ENCODE data around the gene TGFBR3.
A peak's percentile ranks its signal among the peaks of the same experiment; 100 is the strongest.

The TGFBR3 gene

GRCh38 chr1:91682882-91683597 is 202.9 kb downstream of the TGFBR3 start:
- Histone ChIP-seq H3K9me3 (ENCODE audit: insufficient read depth, low read depth, low read length) (no peaks in the 10 kb centered on the region), H2BK12ac (ENCODE audit: low read length) (no peak overlapping the region), H3K9ac (ENCODE audit: low read length) (no peak overlapping the region), H2AK5ac (ENCODE audit: low read length) (no peak overlapping the region), H4K91ac (ENCODE audit: low read depth, low read length) (no peak overlapping the region), H3K27me3 (ENCODE audit: insufficient read depth, low read length) (no peaks in the 10 kb centered on the region), H4K12ac (ENCODE audit: low read depth, low read length) (no peak overlapping the region), H3K79me1 (ENCODE audit: low read length) (no peaks in the 10 kb centered on the region), H3K4me3 (ENCODE audit: low read depth, low read length) (no peak overlapping the region), H3K27ac (ENCODE audit: low read depth, low read length) (no peak overlapping the region), H3K4ac (ENCODE audit: low read depth, low read length) (no peak overlapping the region), H3K18ac (ENCODE audit: low read length) (no peak overlapping the region), H2BK5ac (ENCODE audit: low read depth, low read length, poor library complexity) (no peak overlapping the region), H2AFZ (ENCODE audit: insufficient read depth, low read length, poor library complexity) (no peak overlapping the region), H3K4me2 (ENCODE audit: low read length) (no peak overlapping the region), H3K4me1 (ENCODE audit: control insufficient read depth in 1 of 2, insufficient read depth in 2 of 2, low read length in 2 of 2) (no peaks in the 10 kb centered on the region), H2BK120ac (ENCODE audit: insufficient read depth, low read length, poor library complexity) (no peak overlapping the region), H3K36me3 (ENCODE audit: control insufficient read depth in 1 of 2, insufficient read depth in 2 of 2, low read length in 2 of 2) (no peaks in the 10 kb centered on the region), H3K23ac (ENCODE audit: low read length) (no peak overlapping the region), H3K79me2 (ENCODE audit: control insufficient read depth, insufficient read depth, low read length, poor library complexity) (no peaks in the 10 kb centered on the region), H3K14ac (ENCODE audit: low read length) (no peak overlapping the region), H4K8ac (ENCODE audit: low read depth, low read length) (no peak overlapping the region)
- no peak for DNase-seq
- WGBS (ENCODE audit: extremely low coverage, insufficient coverage, insufficient read length) = no CpG with 5 or more reads among the region's 3 CpGs

- Histone ChIP-seq H3K4me1 (ENCODE audit: control insufficient read depth in 1 of 2, insufficient read depth in 2 of 2, low read length in 2 of 2) (no peaks in the 10 kb centered on the region), H3K4me3 (ENCODE audit: low read depth, low read length) (no peak overlapping the region), H3K79me1 (ENCODE audit: low read length) (no peaks in the 10 kb centered on the region), H2AK5ac (ENCODE audit: low read length) (no peak overlapping the region), H2BK5ac (ENCODE audit: low read depth, low read length, poor library complexity) (no peak overlapping the region), H3K14ac (ENCODE audit: low read length) (no peak overlapping the region), H3K27ac (ENCODE audit: low read depth, low read length) (no peak overlapping the region), H2AFZ (ENCODE audit: insufficient read depth, low read length, poor library complexity) (no peak overlapping the region), H3K9ac (ENCODE audit: low read length) (no peak overlapping the region), H3K4ac (ENCODE audit: low read depth, low read length) (no peak overlapping the region), H2BK120ac (ENCODE audit: insufficient read depth, low read length, poor library complexity) (no peak overlapping the region), H3K27me3 (ENCODE audit: insufficient read depth, low read length) (no peaks in the 10 kb centered on the region), H3K23ac (ENCODE audit: low read length) (no peak overlapping the region), H2BK12ac (ENCODE audit: low read length) (no peak overlapping the region), H3K79me2 (ENCODE audit: control insufficient read depth, insufficient read depth, low read length, poor library complexity) (no peaks in the 10 kb centered on the region), H3K4me2 (ENCODE audit: low read length) (no peak overlapping the region), H4K91ac (ENCODE audit: low read depth, low read length) (no peak overlapping the region), H3K36me3 (ENCODE audit: control insufficient read depth in 1 of 2, insufficient read depth in 2 of 2, low read length in 2 of 2) (no peaks in the 10 kb centered on the region), H3K9me3 (ENCODE audit: insufficient read depth, low read depth, low read length) (no peaks in the 10 kb centered on the region), H3K18ac (ENCODE audit: low read length) (no peak overlapping the region), H4K12ac (ENCODE audit: low read depth, low read length) (no peak overlapping the region), H4K8ac (ENCODE audit: low read depth, low read length) (no peak overlapping the region)
- no CpG with 5 or more reads among the region's 4 CpGs for WGBS (ENCODE audit: extremely low coverage, insufficient coverage, insufficient read length)
- DNase-seq = no peak
These were observed 205.3 kb downstream of the TGFBR3 start for GRCh38 chr1:91680556-91681155.

DNA sequence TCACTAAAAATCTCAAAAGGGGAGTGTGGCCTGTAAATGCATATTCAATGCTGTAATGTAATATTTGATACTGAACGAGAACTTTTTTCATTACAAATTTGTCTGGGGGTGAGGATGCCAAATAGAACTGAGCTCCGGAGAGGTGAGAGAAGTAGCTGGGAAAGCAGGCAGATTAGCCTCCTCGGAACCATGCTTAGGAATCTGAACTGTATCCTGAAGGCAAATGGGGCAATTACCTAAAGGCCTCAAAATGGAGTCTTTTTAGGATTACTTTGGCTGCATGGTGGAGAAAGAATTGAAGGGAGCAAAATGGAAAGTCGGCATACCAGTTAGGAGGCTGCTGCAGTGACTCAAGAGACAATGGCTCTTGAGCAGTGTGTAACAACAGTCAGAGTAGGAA is 206.5 kb downstream of the TGFBR3 start:
- H3K4me2 ChIP-seq (ENCODE audit: low read length) = no peak overlapping the region
- H2AFZ ChIP-seq (ENCODE audit: insufficient read depth, low read length, poor library complexity) = no peak overlapping the region
- no peak overlapping the region for H3K14ac ChIP-seq (ENCODE audit: low read length)
- no peaks in the 10 kb centered on the region for H3K79me1 ChIP-seq (ENCODE audit: low read length)
- no peak overlapping the region for H3K27ac ChIP-seq (ENCODE audit: low read depth, low read length)
- no CpG with 5 or more reads among the region's 4 CpGs for WGBS (ENCODE audit: extremely low coverage, insufficient coverage, insufficient read length)
- no peaks in the 10 kb centered on the region for H3K27me3 ChIP-seq (ENCODE audit: insufficient read depth, low read length)
- H4K8ac ChIP-seq (ENCODE audit: low read depth, low read length) = no peak overlapping the region
- no peaks in the 10 kb centered on the region for H3K36me3 ChIP-seq (ENCODE audit: control insufficient read depth in 1 of 2, insufficient read depth in 2 of 2, low read length in 2 of 2)
- no peaks in the 10 kb centered on the region for H3K79me2 ChIP-seq (ENCODE audit: control insufficient read depth, insufficient read depth, low read length, poor library complexity)
- no peak overlapping the region for H3K9ac ChIP-seq (ENCODE audit: low read length)
- H3K9me3 ChIP-seq (ENCODE audit: insufficient read depth, low read depth, low read length) = no peaks in the 10 kb centered on the region
- H4K12ac ChIP-seq (ENCODE audit: low read depth, low read length) = no peak overlapping the region
- H2BK5ac ChIP-seq (ENCODE audit: low read depth, low read length, poor library complexity) = no peak overlapping the region
- H4K91ac ChIP-seq (ENCODE audit: low read depth, low read length) = no peak overlapping the region
- H3K4ac ChIP-seq (ENCODE audit: low read depth, low read length) = no peak overlapping the region
- H2BK120ac ChIP-seq (ENCODE audit: insufficient read depth, low read length, poor library complexity) = no peak overlapping the region
- no peak overlapping the region for H3K4me3 ChIP-seq (ENCODE audit: low read depth, low read length)
- DNase-seq = peak in 1 of 2 donors; percentile 39
- H2AK5ac ChIP-seq (ENCODE audit: low read length) = no peak overlapping the region
- H3K18ac ChIP-seq (ENCODE audit: low read length) = no peak overlapping the region
- H3K4me1 ChIP-seq (ENCODE audit: control insufficient read depth in 1 of 2, insufficient read depth in 2 of 2, low read length in 2 of 2) = no peaks in the 10 kb centered on the region
- no peak overlapping the region for H2BK12ac ChIP-seq (ENCODE audit: low read length)
- H3K23ac ChIP-seq (ENCODE audit: low read length) = no peak overlapping the region

DNA sequence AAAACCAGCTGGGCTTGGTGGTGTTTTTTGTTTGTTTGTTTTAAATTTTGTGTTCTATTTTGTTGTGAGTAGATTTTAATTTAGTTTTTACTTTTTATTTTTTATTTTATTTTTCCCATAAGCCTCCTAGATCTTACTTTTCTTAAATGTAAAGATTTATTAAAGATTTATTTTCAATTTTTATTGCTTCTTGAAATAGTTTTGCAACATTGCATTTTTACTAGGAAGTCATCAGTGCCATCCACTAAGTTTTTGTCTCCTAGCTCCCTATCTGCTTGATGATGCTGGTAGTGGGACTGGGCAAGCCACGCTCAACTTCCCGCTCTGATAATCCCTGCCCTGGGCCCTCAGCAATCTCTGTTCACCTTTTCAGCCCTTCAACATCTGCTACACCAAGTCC is 209.9 kb downstream of the TGFBR3 start:
- no peak overlapping the region for H3K18ac ChIP-seq (ENCODE audit: low read length)
- H4K91ac ChIP-seq (ENCODE audit: low read depth, low read length) = no peak overlapping the region
- no peak overlapping the region for H4K12ac ChIP-seq (ENCODE audit: low read depth, low read length)
- no peak overlapping the region for H2BK5ac ChIP-seq (ENCODE audit: low read depth, low read length, poor library complexity)
- no peak overlapping the region for H2BK120ac ChIP-seq (ENCODE audit: insufficient read depth, low read length, poor library complexity)
- no peak overlapping the region for H3K9ac ChIP-seq (ENCODE audit: low read length)
- no peaks in the 10 kb centered on the region for H3K27me3 ChIP-seq (ENCODE audit: insufficient read depth, low read length)
- H3K36me3 ChIP-seq (ENCODE audit: control insufficient read depth in 1 of 2, insufficient read depth in 2 of 2, low read length in 2 of 2) = no peaks in the 10 kb centered on the region
- no peak overlapping the region for H3K4me2 ChIP-seq (ENCODE audit: low read length)
- H3K79me2 ChIP-seq (ENCODE audit: control insufficient read depth, insufficient read depth, low read length, poor library complexity) = no peaks in the 10 kb centered on the region
- H3K14ac ChIP-seq (ENCODE audit: low read length) = no peak overlapping the region
- H3K4ac ChIP-seq (ENCODE audit: low read depth, low read length) = no peak overlapping the region
- H2AFZ ChIP-seq (ENCODE audit: insufficient read depth, low read length, poor library complexity) = no peak overlapping the region
- H2AK5ac ChIP-seq (ENCODE audit: low read length) = no peak overlapping the region
- peak; percentile 30 to 43 for DNase-seq
- no peaks in the 10 kb centered on the region for H3K79me1 ChIP-seq (ENCODE audit: low read length)
- H2BK12ac ChIP-seq (ENCODE audit: low read length) = no peak overlapping the region
- no CpG with 5 or more reads among the region's 2 CpGs for WGBS (ENCODE audit: extremely low coverage, insufficient coverage, insufficient read length)
- no peaks in the 10 kb centered on the region for H3K9me3 ChIP-seq (ENCODE audit: insufficient read depth, low read depth, low read length)
- no peak overlapping the region for H4K8ac ChIP-seq (ENCODE audit: low read depth, low read length)
- H3K23ac ChIP-seq (ENCODE audit: low read length) = no peak overlapping the region
- H3K4me3 ChIP-seq (ENCODE audit: low read depth, low read length) = no peak overlapping the region
- H3K4me1 ChIP-seq (ENCODE audit: control insufficient read depth in 1 of 2, insufficient read depth in 2 of 2, low read length in 2 of 2) = no peaks in the 10 kb centered on the region
- H3K27ac ChIP-seq (ENCODE audit: low read depth, low read length) = no peak overlapping the region

Data from trophoblast cell (in vitro differentiated cells and primary cell).